HG03060 (cell line): ENCODE measurements around the gene ZNF446.
"Not testable (repeated sequence)": the region's sequence is repeated elsewhere in the genome, so short reads cannot be mapped to it uniquely, and the experiment has no call there.

ENCODE experiments used
- ATAC-seq: cut with Tn5 transposase; IDR thresholded peaks from one replicate; pipeline ENCODE4 v1.9.1; 2021; ENCODE audit warnings: low read depth, moderate number of reproducible peaks; ENCODE audit not compliant: unreplicated experiment

Gene ZNF446

DNA sequence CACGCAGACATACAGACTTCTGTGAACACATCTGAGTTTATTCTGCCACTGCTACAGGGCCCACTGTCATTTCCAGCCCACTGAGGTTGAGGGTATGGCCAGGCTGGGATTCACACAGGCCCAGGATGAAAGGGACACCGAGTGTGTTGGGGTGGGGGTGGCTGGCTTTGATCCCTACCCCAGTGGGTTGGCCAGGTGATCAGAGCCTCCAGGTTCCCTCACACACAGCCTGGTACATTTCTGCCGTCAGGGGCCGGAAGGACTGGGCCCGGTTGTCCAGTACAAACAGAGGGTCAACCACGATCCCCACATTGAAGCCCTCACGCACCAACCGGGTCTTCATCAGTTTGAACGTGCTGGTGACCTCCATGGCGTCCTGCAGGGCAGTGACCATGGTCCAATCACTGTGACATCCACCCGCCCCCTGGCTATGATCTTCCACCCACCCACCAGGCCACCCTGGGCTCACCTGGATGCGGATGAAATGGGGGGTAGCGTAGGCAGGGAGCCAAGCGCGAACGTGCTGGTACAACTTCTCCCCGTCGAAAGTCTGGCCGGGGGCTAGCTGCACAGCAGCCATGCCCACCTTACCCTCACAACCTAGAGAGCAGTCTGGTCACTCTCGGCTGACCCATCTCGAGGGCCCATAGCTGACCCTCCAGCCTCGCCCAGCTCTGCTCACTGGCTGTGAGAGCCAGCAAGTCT lies 22.3 kb downstream of the ZNF446 start:
- no peak for ATAC-seq

- ATAC-seq = peak; percentile 78
These were observed 23.1 kb downstream of the ZNF446 start for GRCh38 chr19:58499021-58499927.

DNA sequence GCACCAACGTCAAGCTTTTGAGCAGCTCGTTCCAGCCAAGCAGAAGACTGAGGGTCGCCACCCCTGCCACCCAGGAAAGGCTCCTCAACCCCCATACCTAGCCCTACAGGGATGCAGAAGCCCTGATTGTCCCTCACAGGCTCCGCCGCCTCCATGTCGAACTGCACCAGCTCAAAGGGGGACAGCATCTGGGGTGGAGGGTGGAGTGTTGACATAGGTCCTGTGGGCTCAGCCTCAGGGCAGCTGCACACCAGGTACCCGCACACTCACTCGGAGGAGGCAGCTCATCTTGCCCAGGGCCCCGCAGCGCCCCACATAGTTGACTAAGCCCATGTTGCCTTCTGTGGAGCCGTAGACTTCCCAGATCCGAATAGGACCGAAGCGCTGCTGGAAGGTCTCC lies 24.1 kb downstream of the ZNF446 start:
- ATAC-seq = no peak

DNA sequence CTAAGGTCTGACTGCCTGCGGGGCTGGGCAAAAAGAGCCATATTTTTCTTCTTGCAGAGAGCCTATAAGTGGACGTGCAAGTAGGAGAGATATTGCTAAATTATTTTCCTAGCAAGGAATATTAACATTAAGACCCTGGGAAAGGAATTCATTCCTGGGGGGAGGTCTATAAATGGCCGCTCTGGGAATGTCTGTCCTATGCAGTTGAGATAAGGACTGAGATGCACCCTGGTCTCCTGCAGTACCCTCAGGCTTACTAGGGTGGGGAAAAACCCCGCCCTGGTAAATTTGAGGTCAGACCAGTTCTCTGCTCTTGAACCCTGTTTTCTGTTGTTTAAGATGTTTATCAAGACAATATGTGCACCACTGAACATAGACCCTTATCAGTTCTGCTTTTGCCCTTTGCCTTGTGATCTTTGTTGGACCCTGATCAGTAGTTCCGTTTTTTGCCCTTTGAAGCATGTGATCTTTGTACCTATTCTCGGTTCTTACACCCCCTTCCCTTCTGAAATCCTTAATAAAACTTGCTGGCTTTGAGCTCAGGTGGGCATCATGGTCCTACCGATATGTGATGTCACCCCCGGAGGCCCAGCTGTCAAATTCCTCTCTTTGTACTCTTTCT lies 31.6 kb downstream of the ZNF446 start:
- ATAC-seq = not testable (repeated sequence)

GRCh38 chr19:58509731-58510083 lies 33.6 kb downstream of the ZNF446 start:
- ATAC-seq = no peak

- no peak for ATAC-seq
These were observed 34.1 kb downstream of the ZNF446 start for GRCh38 chr19:58510084-58510862.

GRCh38 chr19:58511353-58512208 lies 35.4 kb downstream of the ZNF446 start, which contains the start of gene SLC27A5:
Gene SLC27A5 (minus strand): TSS chr19:58511992. CDS start chr19:58511955, 37 bp downstream.
- ATAC-seq = no peak

- ATAC-seq = no peak
These were observed 37.1 kb downstream of the ZNF446 start for GRCh38 chr19:58513213-58513693.

GRCh38 chr19:58513694-58514563 lies 37.8 kb downstream of the ZNF446 start:
- ATAC-seq = no peak

DNA sequence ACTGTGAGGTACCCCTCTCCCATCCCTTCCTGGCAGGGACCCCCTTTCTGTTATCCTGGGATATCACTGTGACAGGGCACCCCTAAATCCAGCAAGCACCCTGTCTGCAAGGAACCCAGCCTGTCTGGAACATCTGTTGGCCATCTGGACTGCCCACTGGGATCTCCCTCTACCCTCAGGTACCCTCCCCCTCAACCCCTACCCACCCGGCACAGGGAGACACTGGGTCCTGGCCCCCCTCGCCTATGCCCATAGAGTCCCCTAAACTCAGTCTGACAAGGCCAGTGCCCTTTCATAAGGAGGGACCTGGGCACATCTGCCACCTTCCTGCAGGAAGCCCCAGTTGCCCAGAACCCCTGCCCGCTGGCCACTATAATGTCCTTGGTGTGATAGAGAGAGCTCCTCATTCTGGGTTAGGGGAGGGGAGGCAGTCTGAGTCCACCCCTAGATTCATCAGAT lies 38.4 kb downstream of the ZNF446 start:
- ATAC-seq = no peak

GRCh38 chr19:58515259-58515658 lies 39.1 kb downstream of the ZNF446 start:
- no peak for ATAC-seq

DNA sequence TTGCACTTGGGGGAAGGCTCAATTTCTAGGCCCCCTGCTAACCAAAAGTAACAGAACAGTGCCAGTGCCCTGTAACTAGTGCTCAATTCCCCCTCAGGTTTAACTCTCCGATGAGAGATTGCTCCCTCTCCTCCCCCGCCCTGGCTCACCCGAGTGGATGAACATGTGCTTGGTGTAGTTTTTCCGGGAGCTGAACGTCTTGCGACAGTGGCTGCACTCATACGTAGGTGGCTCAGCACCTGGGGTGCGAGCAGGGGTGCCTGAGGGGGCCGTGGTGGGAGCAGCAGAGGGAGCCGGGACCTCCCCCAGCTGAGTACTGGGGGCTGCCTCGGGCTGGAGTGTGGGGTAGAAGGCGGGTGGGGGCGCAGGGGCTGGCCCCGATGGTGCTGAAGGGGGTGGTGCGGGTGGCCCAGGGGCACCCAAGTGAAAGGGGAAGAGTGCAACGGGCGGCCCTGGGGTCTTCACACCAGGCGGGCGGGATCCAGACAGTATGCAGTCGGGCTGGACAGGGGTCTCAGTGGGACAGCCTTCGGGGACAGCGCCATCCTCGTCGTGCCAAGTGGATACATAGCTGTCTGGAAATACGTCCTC lies 40.2 kb downstream of the ZNF446 start:
- ATAC-seq = no peak

DNA sequence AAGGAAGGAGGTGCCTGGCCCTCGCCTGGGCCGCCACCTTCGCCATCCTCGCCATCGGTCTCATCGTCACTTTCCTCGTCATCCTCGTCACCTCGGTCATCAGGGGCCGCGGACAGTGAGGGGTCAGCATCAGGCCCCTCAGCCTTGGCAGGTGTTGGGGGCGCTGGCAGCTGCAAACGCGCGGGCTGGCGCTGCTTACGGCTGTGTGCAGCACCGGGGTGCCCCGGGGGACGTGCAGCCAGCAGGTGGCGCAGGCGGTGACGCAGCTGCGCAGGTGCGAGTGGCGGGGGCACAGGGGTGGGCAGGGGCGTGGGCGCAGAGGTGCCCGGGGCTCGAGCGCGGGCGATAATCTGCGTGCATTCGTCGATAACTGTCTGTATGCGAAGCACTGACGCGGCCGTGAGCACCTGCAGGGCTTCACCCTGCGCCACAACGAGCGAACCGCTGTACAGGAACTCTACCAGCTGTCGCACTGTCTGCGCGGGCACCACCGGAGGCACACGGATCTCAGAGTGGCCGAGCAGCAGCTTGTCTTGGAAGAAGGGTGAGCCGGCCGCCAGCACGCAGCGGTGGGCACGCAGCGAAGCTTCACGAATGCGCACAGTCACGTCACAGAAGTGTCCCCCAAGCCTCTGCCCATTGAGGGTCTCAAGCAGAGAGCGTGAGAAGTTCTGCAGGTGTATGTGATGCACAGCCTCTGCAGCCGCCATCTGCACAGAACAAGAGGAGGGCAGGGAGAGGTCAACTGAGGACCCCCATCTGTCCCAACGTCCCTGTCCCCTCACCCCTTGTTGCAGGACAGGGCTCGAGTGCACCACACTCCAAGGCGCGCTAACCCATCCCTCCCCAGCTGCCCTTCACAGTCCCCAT lies 41.0 kb downstream of the ZNF446 start:
- no peak for ATAC-seq

- ATAC-seq = no peak
These were observed 42.3 kb downstream of the ZNF446 start for GRCh38 chr19:58518256-58519086.

DNA sequence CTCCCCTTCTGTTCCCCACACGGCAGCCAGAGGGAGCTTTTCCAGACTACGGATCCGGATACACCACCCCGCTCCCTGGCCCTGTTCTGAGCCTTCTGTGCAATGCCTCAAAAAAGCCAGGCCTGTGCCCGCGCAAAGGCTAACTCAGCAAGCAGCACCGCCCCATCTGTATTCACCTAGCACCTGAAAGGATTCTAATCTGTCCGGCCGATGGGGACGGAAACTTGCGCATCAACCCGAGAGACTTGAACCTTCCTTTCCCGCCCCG lies 42.9 kb downstream of the ZNF446 start:
- no peak for ATAC-seq
